HT-29 (cell line): ENCODE results near the gene TM4SF4. TPM values are rescaled to one million over a fixed set of nuclear protein-coding genes. Genes with fewer than 3 reads are reported as not detected.

Experiments
- DNase-seq: peaks from one replicate; pipeline ENCODE4 v3.0.0-alpha.2; 2015; ENCODE audit warnings: low spot score
- total RNA-seq: library from RNA; depleted of rRNA; stranded (reverse); fragments of >200 nt; shearing (Covaris generic); gene quantifications from 2 replicates; pipeline ENCODE4 v1.2.3, GENCODE V29; 2014

Gene TM4SF4
- total RNA-seq, 1 experiment from 2014 or later: 981 TPM

DNA sequence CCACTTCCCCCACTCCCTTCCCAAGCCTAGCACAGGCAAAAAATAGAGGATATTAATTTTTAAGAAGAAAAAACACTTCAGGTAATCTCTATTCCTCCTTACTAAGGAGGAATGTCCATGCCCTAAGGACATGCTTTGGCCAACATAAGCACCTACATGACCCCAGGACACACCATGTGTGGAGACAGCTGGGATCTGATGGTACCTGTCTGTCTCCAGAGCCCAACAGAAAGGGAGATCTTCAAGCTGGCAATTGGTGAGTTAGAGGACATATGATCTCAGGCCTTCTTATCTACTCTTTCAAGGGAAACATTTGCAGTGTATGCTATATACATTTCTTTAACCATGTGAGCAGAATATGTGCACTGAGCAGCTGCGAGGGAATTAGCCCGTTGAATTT lies 7.0 kb downstream of the TM4SF4 start:
- no peak for DNase-seq

DNA sequence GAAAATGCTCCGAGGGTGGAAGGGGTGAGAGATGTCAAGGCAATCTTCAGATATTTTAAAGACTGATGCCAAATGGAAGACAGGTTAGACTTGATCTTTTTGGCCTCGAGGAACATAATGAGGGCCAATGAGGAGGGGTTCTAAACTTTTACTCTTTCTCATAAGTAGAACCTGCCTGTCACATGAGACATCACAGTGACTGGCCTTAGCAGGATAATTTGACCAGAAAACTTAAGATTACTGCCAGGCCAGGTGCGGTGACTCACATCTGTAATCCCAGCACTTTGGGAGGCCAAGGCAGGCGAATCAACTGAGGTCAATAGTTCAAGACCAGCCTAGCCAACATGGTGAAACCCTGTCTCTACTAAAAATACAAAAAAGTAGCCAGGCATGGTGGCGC lies 12.2 kb downstream of the TM4SF4 start:
- peak; percentile 7 for DNase-seq

DNA sequence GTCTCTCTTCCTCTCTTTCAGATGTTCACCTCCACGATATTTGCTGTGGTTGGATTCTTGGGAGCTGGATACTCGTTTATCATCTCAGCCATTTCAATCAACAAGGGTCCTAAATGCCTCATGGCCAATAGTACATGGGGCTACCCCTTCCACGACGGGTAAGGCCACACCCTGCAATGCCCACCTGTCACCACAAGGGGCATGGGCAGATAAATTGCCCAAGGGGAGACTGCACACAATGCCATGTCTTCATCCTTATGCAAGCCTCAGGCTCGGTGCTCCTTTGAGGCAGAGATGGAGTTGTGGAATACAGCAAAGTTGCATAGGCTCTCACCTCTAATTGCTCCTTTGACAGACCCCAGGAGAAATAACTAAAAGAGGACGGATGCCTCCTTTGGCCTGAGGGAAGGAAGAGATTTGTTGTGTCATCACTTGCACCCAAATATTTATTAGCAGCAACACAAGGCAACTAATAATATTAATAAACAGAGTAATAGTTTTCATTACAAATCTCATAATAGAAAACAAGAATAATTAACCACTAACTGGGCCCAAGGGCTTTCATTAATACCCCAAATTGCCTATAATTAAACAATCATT lies 13.2 kb downstream of the TM4SF4 start:
- DNase-seq: peak; percentile 72

DNA sequence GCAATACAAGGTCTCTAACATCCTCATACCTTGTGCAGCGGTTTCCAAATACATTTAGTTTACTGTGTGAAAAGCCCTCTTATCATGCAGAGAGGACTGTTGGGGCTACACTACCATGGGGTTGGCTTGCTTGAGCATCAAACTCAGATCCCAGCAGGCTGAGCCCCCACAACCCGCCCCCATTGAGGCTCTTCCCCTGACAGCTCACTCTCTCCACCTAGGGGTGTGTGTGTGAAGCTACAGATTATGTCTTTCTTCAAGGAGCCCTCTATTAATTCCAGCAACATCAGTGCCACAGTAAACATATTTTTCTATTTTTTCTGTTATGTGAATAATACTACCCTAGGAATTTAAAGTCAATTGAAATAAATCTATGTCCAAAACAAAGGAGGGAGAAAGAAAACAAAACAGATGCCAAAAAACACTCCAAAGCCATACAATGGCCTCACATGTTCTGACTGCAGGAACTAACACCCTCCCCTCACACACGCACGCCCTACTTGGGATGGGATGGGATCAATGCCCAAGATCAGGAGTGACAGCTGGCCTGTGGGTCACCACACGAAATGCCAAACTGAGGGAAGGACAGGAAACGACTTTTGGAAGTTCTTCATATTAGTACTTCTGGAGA lies 14.7 kb downstream of the TM4SF4 start:
- DNase-seq: peak; percentile 56

DNA sequence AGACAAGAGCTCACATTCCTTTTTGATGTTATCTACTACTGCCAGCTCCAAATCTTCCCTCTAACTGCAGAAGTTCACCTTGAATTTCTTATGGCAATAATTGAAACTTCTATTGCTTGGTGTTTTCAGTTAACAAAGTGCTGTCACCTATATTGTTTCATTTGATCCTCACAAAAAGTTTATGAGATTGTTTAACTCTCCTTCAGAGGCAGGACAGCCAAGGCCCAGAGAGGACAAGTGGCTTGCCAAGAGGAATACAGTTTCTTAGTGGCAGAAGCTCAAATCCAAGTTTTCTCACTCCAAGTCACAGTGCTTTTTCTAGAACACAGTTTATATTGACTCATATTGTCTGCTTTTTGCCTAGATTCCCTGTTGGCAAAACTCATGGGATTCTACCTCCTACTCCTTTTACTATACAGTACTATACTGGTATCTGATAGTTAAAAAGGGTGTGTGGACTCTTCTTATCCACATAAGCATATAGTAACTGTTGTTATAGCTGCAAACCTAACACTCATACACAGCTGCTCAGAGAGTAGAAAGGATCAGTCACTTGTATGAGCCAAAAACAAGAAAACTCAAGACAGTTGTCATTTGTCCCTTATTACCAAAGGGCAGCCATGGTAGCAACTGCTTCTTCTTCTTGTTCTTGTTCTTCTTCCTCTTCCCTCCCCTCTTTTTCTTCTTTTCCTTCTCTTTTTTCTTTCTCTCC lies 15.9 kb downstream of the TM4SF4 start:
- peak; percentile 1 for DNase-seq

DNA sequence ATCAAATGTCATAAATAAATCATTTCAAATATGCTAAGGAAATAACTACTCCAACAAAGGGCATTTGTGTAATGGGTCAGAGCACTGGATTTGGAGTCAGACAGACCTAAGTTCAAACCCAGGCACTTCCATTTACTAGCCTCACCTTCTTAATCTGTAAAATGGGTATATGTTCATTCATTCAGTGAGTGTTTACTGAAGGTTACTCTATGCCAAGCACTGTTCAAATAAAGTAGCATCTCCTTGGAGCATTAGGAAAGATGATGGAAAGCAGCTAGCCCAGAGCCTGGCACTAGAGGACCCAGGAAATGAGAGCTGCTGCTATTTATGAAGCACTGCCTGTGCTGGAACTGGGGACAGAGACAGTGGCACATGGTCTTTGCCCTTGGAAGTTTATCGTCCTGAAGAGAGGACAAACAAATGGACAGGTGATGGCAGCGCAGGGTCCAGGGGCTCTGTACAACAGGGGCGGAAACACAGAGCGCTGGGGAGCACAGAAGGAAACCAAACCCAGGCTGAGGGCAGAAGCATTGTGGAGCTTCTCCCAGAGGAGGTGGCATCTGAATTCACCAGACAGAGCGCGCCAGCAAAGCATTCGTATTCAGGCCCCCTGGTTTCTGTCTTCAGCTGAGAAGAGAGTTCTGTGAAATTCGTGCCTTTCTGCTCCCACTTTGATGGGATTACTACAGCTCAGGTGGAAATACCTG lies 19.0 kb downstream of the TM4SF4 start:
- DNase-seq: no peak

DNA sequence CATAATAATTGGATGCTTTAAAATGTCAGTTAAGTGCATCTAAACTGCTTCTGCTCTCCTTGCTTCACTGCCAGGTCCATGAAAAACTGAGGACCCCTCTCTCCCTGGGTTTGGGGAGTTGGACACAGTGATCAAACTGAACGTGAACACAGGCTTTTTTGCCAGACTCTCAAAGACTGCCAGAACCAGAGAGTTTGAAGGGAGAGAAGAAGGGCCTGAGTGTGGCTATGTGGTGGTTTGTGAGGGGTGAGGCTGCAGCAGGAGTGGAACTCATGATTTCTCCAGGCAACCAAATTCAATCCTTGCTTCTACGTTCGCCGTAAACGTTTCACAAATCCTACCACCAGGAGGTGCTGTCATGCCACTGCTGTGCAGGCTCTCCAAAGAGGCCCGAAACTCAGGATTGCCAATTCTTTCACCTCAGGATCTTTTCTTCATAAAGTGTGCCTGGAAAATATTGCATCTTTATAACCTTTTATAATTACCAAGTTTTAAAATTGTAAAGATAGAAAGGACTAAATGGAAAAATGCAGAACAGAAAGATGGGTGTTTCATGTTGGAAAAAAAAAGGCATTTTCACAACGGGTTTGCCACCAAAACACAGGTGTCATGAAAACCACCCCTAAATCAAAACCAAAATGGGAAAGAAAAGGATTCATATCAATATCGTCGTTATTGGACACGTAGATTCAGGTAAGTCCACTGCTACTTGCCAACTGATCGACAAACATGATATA lies 19.7 kb downstream of the TM4SF4 start:
- DNase-seq: peak; percentile 60

DNA sequence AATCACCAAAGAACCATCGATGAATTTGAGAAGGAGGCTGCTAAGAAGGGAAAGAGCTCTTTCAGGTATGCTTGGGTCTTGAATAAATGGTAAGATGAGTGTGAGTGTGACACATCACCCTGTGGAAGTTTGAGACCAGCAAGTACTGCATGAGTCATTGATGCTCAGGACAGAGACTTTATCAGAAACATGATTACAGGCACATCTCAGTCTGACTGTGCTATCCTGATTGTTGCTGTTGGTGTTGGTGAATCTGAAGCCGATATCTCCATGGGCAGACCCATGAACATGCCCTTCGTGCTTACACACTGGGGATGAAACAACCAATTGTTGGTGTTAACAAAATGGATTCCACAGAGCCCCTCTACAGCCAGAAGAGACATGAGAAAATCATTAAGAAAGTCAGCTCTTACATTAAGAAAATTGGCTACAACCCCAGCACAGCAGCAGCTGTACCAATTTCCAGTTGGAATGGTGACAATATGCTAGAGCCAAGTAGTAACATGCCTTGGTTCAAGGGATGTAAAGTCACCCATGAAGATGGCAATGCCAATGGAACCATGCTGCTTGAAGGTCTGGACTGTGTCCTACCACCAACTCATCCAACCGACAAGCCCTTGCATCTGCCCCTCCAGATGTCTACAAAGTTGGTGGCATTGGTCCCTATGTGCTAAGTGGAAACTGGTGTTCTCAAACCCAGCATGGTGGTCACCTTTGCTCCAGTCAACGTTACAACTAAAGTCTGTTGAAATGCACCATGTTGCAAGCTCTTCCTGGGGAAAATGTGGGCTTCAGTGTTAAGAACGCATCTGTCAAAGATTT lies 20.5 kb downstream of the TM4SF4 start:
- no peak for DNase-seq

DNA sequence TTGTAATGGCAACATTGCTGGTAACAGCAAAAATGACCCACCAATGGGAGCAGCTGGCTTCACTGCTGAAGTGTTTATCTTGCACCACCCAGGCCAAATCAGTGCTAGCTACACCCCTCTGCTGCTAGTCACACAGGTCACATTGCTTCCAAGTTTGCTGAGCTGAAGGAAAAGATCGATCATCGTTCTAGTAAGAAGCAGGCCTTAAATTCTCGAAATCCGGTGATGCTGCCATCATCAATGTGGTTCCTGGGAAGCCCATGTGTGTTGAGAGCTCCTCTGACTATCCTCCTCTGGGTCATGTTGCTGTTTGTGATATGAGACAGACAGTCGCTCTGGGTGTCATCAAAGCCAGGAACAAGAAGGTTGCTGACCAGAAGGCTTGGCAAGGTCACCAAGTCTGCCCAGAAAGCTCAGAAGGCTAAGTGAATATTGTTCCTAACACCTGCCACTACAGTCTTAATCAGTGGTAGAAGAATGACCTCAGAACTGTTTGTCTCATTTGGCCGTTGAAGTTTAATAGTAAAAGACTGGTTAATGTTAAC lies 21.2 kb downstream of the TM4SF4 start:
- DNase-seq: no peak

DNA sequence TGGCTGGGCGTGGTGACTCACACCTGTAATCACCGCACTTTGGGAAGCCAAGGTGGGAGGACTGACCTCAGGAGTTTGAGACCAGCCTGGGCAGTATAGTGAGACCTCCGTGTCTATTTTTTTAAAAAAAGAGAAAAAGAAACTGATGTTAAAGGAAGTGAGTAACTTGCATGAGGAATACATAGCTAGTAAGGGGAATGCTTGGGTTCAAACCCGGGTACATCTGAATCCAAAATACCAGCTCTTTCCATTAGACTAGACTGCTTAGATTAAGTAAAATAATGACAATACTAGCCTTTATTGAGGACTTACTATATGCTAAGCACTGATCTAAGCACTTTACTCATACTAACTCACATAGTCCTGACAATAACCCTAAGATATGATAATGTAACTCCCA lies 22.4 kb downstream of the TM4SF4 start:
- DNase-seq: no peak

DNA sequence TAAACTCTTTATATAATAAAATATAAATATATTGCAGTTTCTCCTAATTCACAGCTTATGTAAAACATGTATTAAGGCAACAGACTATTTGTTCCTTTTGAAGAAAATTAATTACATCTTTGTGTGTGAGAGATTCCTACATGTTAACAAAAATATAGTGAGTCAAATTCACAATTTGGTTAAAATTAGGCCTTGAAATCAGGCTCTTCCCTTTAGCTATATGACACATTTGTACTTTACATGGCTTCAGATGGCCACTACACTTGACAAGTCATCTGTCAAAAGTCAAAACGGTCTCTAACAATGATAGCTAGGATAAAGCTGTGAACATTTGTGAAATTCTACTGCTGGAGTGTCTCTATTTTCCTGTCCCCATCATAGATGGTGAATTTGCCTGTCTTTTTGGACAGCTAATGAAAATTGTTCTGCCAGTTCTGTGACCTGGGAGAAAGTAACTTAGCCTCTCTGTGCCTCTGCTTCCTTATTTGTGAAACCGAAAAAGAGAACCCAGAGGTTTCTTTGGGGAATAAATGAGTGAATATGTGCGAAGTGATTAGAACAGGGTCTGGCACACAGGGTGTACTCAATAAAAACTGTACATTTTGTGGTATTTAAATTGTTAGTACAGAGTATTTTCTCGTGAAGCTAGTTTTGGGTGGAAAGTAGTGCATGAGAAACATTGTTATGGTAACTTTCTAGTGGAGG lies 23.6 kb downstream of the TM4SF4 start:
- no peak for DNase-seq

DNA sequence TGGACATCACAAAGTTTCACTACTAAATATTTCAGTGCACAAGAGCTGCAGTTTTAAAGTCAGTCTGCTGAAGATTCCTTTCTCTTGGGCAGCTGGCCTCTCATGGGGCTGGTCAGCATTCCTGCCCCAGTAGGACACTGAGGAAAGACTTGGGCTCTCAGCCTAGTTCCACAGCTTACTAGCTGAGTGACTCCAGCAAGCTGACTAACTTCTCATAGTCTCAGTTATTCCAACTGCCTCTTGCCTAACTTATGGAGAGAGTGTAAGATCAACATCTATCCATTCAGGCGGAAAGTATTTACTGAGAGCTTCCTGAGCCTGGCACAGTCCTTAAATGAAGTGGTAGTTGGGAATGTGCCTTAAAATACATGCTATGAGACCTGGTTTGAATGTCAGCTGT lies 27.0 kb downstream of the TM4SF4 start:
- DNase-seq: no peak

DNA sequence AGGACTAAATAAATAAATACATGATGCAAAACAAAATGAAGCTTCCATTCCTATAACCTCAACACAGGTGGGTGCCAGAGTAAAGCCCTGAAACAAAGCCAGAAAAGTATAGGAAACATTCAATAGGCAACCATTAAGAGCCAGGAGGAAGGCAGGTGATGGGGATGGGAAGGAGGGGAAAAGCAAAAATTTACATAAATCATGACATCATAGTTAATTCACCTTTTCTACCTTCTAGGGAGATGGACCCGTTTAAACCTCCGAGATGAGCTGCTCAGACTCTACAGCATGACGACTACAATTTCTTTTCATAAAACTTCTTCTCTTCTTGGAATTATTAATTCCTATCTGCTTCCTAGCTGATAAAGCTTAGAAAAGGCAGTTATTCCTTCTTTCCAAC lies 27.9 kb downstream of the TM4SF4 start:
- no peak for DNase-seq

DNA sequence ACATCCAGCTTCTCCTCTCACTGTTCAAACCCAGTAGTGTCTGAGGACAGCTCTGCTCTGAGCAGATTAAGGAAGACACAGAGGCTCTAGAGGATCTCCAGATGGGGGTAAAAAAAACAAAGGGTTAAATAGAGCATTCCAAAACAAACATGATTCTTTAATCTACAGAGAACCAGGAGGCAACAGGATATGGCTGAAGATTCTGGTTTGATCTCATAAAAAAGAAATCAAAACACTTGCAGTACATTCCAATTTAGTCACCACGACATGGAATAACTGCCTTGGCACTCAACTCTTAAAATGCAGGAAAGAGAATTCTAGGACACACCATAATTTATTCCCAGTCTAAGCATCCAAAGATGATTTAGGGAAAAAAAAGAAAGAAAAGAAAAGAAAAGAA lies 32.0 kb downstream of the TM4SF4 start:
- no peak for DNase-seq

DNA sequence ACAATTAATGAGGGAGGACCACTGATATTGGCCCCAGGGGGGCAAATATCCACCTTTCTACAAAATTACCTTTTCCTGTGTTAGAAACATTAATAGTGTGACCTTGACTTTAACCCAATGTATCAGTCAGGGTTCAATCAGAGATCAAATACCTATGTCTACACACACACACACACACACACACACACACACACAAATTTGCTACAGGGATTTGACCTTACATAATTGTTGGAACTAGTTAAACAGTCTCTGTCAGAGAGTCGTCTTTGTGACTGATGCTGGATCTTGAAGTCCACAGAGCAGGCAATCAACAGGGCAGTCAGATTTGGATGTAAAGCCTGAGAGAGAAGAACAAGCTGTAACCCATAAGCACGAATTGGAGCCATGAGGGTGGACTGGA lies 32.5 kb downstream of the TM4SF4 start:
- no peak for DNase-seq

DNA sequence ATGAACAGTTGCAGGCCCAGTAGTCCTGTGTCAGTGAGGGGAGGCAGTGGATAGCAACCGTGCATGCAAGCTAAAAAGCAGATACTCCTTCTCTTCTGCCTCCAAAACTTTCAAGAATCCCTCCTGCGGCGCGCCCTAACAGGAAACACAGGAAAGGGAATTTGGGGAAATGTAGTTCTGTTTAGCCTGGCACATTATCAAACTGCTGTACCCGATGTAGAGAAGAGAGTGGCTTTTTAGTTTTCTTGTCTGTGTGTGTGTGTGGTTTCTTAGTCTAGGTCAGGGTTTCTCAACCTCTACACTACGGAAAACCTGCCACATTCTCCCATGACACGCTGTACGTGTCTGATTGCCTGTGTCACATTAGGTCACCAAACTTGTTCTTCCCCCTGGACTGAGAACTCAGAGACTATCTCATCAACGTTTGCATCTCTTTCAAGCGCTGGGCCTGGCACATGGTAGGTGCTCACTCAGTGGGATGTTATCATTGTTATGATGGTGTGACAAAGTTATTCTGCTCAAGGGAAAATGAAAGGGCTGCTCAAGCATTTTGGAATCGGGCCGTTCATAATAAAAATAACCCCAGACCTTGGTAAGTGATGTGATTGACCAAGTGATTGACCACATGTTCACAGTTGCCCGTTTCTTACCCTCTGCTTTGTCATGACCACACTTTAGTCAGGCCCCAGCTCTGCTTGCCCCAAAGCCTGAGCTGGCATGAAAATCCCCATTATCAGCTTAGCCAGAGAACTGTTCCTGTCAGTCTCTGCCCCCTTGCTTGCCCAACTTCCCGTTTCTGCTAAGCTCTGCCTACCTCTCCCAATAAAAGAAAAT lies 33.2 kb downstream of the TM4SF4 start:
- DNase-seq: no peak

DNA sequence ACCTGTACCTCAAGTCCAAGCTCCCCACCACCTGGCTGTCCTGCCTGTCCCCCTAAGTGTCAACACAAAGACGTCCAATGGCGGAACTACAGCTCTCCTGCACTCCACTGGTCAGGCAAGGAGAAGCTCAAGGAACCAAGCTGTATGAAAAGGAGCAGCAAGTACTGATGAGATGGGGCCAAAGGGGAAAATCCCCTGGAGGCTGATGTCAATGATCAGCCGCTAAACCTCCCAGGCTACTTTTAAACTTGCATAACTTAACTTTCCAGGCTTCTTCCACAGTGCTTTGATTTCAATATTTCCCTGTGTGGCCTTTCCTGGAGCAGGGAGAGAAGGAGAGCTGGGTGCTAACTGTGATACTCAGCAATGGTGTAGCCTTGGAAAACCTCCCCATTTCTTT lies 35.0 kb downstream of the TM4SF4 start:
- no peak for DNase-seq

DNA sequence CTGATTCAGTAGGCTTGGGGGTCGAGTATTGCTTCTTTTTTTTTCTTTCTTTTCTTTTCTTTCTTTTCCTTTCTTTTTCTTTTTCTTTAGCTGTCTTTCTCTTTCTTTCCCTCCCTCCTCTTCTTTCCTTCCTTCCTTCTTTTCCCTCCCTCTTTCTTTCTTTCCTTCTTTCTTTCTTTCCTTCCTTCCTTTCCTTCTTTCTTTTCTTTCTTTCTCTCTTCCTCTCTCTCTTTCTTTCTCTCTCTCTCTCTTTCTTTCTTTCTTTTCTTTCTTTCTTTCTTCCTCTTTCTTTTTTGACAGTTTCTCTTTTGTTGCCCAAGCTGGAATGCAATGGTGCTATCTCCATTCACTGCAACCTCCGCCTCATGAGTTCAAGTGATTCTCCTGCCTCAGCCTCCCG lies 36.0 kb downstream of the TM4SF4 start:
- no peak for DNase-seq

DNA sequence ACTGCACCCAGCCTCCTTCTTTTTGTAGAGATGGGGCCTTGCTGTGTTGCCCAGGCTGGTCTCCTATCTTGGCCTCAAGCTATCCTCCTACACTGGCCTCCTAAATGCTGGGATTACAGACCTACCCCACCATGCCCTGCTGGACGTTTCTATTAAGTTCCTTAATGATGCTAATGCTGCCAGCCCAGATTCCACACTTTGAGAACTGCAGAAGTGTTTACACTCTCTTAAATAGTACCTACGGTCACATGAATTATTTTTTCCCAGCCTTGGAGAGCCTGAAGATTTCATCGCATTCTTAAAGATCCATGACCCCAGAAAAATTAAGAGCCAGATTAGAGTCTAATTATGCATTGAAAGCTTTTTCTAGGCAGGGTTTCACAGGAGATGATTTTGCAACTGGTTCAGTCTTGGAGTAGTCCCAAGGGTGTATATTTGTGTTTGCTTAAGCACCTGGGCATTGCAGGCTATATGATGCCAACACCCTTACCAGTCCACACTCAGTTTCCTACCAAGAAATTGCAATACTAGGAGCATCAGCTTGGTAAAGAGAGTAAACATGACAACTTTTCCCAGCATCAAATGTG lies 36.6 kb downstream of the TM4SF4 start:
- DNase-seq: no peak
